Measurements from ENCODE around the gene PLXND1.

DNA sequence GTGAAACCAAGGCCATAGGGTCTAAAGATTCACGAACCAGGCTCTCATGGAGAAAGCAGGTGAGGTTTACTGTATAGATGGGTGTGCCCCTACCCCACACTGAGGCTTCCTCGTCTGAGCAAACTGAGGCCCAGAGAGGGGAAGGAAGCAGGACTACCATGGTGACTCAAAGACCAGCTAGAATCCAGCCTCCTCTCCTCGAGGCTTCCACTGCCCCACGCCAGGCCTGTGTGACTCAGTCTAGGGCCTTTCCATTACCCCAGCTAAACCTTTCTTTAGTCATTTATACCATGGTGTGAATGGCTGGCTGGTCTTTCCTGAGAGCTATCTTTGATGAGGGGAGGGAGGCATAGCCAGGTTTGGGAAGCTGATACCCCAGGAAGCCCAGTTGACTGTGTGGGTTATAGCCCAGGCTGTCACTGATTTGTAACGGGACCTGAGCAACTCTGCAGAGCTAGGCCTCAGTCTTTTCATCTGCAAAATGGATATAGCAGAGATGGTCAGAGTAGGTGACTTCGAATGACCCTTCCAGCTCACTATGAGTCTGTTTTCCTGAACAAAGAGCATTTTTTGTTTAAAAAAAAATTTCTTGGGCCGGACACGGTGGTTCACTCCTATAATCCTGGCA, 81.0 kb downstream of the PLXND1 start:
- TF ChIP-seq EZH2phosphoT487 (IDR thresholded peaks at IDR 0.05; ENCODE audit: borderline replicate concordance) (no peak), POLR2AphosphoS5 (IDR thresholded peaks at IDR 0.05; ENCODE audit: low read depth, low read length) (no peak), FOSL1 (IDR thresholded peaks at IDR 0.05; ENCODE audit: low read depth) (no peak), POLR2A (IDR thresholded peaks at IDR 0.05; ENCODE audit: borderline replicate concordance, extremely low read depth, insufficient read depth, insufficient read length) (no peak), ZFX (IDR thresholded peaks at IDR 0.05) (no peak), CEBPB (IDR thresholded peaks at IDR 0.05; ENCODE audit: low read depth) (no peak), JUND (IDR thresholded peaks at IDR 0.05) (no peak), SP1 (IDR thresholded peaks at IDR 0.05; ENCODE audit: low read depth) (no peak), SIN3A (IDR thresholded peaks at IDR 0.05; ENCODE audit: low read depth) (no peak), ELF1 (IDR thresholded peaks at IDR 0.05; ENCODE audit: borderline replicate concordance, low read depth) (no peak)
- TF ChIP-seq, protein P1, sequence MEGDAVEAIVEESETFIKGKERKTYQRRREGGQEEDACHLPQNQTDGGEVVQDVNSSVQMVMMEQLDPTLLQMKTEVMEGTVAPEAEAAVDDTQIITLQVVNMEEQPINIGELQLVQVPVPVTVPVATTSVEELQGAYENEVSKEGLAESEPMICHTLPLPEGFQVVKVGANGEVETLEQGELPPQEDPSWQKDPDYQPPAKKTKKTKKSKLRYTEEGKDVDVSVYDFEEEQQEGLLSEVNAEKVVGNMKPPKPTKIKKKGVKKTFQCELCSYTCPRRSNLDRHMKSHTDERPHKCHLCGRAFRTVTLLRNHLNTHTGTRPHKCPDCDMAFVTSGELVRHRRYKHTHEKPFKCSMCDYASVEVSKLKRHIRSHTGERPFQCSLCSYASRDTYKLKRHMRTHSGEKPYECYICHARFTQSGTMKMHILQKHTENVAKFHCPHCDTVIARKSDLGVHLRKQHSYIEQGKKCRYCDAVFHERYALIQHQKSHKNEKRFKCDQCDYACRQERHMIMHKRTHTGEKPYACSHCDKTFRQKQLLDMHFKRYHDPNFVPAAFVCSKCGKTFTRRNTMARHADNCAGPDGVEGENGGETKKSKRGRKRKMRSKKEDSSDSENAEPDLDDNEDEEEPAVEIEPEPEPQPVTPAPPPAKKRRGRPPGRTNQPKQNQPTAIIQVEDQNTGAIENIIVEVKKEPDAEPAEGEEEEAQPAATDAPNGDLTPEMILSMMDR (IDR thresholded peaks at IDR 0.05 in 2 of 3, conservative IDR thresholded peaks at IDR 0.05 in 1 of 3; ENCODE audit: borderline replicate concordance in 1 of 3, insufficient read depth in 1 of 3, low read depth in 2 of 3, low read length in 2 of 3): no peak
- TF ChIP-seq, protein P2, sequence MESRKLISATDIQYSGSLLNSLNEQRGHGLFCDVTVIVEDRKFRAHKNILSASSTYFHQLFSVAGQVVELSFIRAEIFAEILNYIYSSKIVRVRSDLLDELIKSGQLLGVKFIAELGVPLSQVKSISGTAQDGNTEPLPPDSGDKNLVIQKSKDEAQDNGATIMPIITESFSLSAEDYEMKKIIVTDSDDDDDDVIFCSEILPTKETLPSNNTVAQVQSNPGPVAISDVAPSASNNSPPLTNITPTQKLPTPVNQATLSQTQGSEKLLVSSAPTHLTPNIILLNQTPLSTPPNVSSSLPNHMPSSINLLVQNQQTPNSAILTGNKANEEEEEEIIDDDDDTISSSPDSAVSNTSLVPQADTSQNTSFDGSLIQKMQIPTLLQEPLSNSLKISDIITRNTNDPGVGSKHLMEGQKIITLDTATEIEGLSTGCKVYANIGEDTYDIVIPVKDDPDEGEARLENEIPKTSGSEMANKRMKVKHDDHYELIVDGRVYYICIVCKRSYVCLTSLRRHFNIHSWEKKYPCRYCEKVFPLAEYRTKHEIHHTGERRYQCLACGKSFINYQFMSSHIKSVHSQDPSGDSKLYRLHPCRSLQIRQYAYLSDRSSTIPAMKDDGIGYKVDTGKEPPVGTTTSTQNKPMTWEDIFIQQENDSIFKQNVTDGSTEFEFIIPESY (IDR thresholded peaks at IDR 0.05; ENCODE audit: extremely low read depth, insufficient replicate concordance, low read length): no peak
- TF ChIP-seq, protein P3, sequence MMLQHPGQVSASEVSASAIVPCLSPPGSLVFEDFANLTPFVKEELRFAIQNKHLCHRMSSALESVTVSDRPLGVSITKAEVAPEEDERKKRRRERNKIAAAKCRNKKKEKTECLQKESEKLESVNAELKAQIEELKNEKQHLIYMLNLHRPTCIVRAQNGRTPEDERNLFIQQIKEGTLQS (IDR thresholded peaks at IDR 0.05): no peak
- TF ChIP-seq, protein P4, sequence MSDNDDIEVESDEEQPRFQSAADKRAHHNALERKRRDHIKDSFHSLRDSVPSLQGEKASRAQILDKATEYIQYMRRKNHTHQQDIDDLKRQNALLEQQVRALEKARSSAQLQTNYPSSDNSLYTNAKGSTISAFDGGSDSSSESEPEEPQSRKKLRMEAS (IDR thresholded peaks at IDR 0.05): no peak

Data from HCT116 (cell line).